Transverse colon (tissue), 4 donors: ENCODE data around the gene GNB1. TPM values are rescaled to one million over a fixed set of nuclear protein-coding genes. Genes with fewer than 3 reads are reported as not detected.

ENCODE experiments used
- DNase-seq: peaks from one replicate; pipeline ENCODE4 v3.0.0-alpha.2; 2019
- H3K27ac ChIP-seq, 4 donors: fragments of 200-600 bp; sonication (generic); 2 replicates each; pipeline ENCODE4 v1.5.1; 2016 to 2018; ENCODE audit warnings: inconsistent platforms in 4 of 4
- H3K27me3 ChIP-seq: fragments of 200-600 bp; sonication (generic); 2 replicates; pipeline ENCODE4 v1.5.1; 2017; ENCODE audit warnings: inconsistent platforms
- H3K36me3 ChIP-seq, 4 donors: fragments of 200-600 bp; sonication (generic); 2 replicates each; pipeline ENCODE4 v1.5.1; 2017 to 2019; ENCODE audit warnings: inconsistent platforms in 4 of 4
- H3K4me1 ChIP-seq, 4 donors: fragments of 200-600 bp; sonication (generic); 2 replicates each; pipeline ENCODE4 v1.5.1; 2017 to 2020; ENCODE audit warnings: inconsistent platforms in 4 of 4
- H3K4me3 ChIP-seq, 4 donors: fragments of 200-600 bp; sonication (generic); 1 replicate in 1 of 4; 2 replicates in 3 of 4; pipeline versions ENCODE4 v1.5.1 to v1.6.1; 2017 to 2019; ENCODE audit warnings: inconsistent platforms in 4 of 4
- H3K9me3 ChIP-seq, 2 donors: fragments of 200-600 bp; sonication (generic); 2 replicates each; pipeline ENCODE4 v1.5.1; 2017 to 2019; ENCODE audit warnings: inconsistent platforms in 2 of 2
- CTCF ChIP-seq, 5 experiments: fragments of 200-600 bp in 3 of 5; fragments of 450-650 bp in 2 of 5; sonication (generic) in 3 of 5; IDR thresholded peaks; 1 replicate in 2 of 5; 2 replicates in 3 of 5; pipeline ENCODE4 v1.5.1; 2016 to 2017; ENCODE audit warnings: antibody characterized with exemption in 5 of 5, inconsistent platforms in 3 of 5, mild to moderate bottlenecking in 2 of 5, moderate library complexity in 1 of 5
- EP300 ChIP-seq: sonication (generic); formaldehyde crosslinking; IDR thresholded peaks from one replicate; pipeline ENCODE4 v1.6.1; 2017; ENCODE audit warnings: antibody characterized with exemption, low read depth
- POLR2A ChIP-seq: fragments of 450-650 bp; IDR thresholded peaks from one replicate; pipeline ENCODE4 v1.6.1; 2016; ENCODE audit warnings: antibody characterized with exemption, mild to moderate bottlenecking, moderate library complexity
- POLR2AphosphoS5 ChIP-seq, 3 donors: sonication (generic); formaldehyde crosslinking; IDR thresholded peaks; one replicate each; pipeline ENCODE4 v1.6.1; 2016; ENCODE audit warnings: antibody characterized with exemption in 3 of 3
- WGBS, 2 donors: methylation state at CpG; one replicate each; pipeline ENCODE4 v1.1.5; 2018; ENCODE audit warnings: low coverage in 1 of 2; 5-methylcytosine and 5-hydroxymethylcytosine counted together
- in situ Hi-C, 4 donors: fragments of 200-750 bp; cut with MboI; loops; one replicate each; pipeline versions ENCODE4 v1.15.0 to v1.15.1; 2017; ENCODE audit warnings: low sequenced_read_pairs in 3 of 4, low pct_ligation_motif_present in 1 of 4, low pct_unique_long_range_greater_than_20kb in 1 of 4
- intact Hi-C: fragments of 100-400 bp; cut with DNase I; formaldehyde crosslinking; loops from one replicate; pipeline ENCODE4 v1.15.1; 2023; ENCODE audit warnings: low total_unique reads
- total RNA-seq, 4 donors: library from RNA; depleted of rRNA; stranded (reverse); fragments of >200 nt; gene quantifications; one replicate each; pipeline ENCODE4 v1.1.0, GENCODE V29; 2016

The GNB1 gene
- total RNA-seq, 4 donors from 2014 or later, result 123 to 191 (median 174) TPM

- H3K27ac ChIP-seq, result peak overlapping the region; percentile 93 to 99 (median 97)
- no peaks in the 10 kb centered on the region for H3K9me3 ChIP-seq
- peaks cover 33 to 51% (median 44%) of the 10 kb centered on the region in 4 donors for H3K4me1 ChIP-seq
- DNase-seq, result peak; percentile 87
- in situ Hi-C loops, result loop anchor here in 1 of 4 donors (25.0 kb wide), 1 partner anchor 132 kb away; no protein-coding TSS in a partner anchor
- TF ChIP-seq POLR2AphosphoS5 (IDR thresholded peaks at IDR 0.05) (peak; percentile 17 to 54 (median 49)), CTCF (IDR thresholded peaks at IDR 0.05) (no peak), EP300 (peak; percentile 26), POLR2A (peak; percentile 53)
- no peaks in the 10 kb centered on the region for H3K27me3 ChIP-seq
- no peak overlapping the region for H3K4me3 ChIP-seq
- intact Hi-C loops, result no loop called here
- 18% methylated on average over 14 of the region's 14 CpGs; no CpG with 5 or more reads in 1 of the 2 donors for WGBS, 2 donors
- H3K36me3 ChIP-seq, result no peaks in the 10 kb centered on the region
These were observed 3.6 kb upstream of the GNB1 start for GRCh38 chr1:1894354-1895059.

GRCh38 chr1:1893997-1894353 lies 3.1 kb upstream of the GNB1 start:
- intact Hi-C loops (no loop called here), in situ Hi-C loops (loop anchor here in 1 of 4 donors (25.0 kb wide), 1 partner anchor 132 kb away; no protein-coding TSS in a partner anchor)
- no peak for DNase-seq
- H3K4me3 ChIP-seq, result no peak overlapping the region
- H3K36me3 ChIP-seq, result no peaks in the 10 kb centered on the region
- TF ChIP-seq CTCF (IDR thresholded peaks at IDR 0.05) (no peak), POLR2A (no peak), POLR2AphosphoS5 (IDR thresholded peaks at IDR 0.05) (peak in 1 of 3 donors; percentile 38), EP300 (no peak)
- H3K27ac ChIP-seq, result peak overlapping the region; percentile 93 to 99 (median 97)
- 75% methylated on average over 2 of the region's 2 CpGs; no CpG with 5 or more reads in 1 of the 2 donors for WGBS, 2 donors
- H3K27me3 ChIP-seq, result no peaks in the 10 kb centered on the region
- peaks cover 37 to 56% (median 49%) of the 10 kb centered on the region in 4 donors for H3K4me1 ChIP-seq
- H3K9me3 ChIP-seq, result no peaks in the 10 kb centered on the region

DNA sequence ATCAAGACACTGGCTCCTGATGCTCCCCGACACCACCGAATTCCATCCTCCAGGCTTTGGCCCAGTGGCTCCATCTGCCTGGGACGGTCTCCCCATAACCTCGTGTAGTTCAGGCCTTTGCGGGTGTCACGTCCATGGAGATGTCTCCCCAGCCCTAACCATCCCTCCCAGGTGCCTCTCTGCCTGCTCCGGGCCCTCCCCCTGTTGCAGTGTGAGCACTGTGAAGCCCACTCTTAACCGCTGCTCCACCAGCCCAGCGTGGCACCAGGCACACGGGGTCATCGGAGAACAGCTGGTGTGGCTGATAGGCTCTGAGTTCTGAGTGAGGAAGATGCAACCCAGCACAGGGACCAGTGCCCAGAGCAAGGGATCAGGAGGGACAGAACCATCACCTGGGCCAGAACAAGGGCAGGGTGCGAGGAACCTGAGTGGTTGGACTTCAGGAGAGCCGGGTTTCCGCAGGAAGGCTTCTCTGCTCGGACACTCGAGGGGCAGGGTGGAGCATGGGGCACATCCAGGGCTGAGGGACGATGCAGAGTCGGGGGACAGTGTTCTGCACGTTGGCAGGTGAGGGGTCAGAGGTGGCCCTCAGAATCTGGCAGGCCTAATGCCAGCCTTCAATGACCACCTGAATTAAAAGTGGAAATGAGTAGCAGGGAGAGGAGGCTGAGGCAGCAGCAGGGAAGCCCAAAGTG lies 2.6 kb upstream of the GNB1 start:
- Histone ChIP-seq H3K27me3 (no peaks in the 10 kb centered on the region), H3K36me3 (no peaks in the 10 kb centered on the region), H3K27ac (peak overlapping the region; percentile 93 to 99 (median 97)), H3K4me3 (no peak overlapping the region), H3K9me3 (no peaks in the 10 kb centered on the region), H3K4me1 (peaks cover 42 to 62% (median 55%) of the 10 kb centered on the region in 4 donors)
- intact Hi-C loops (no loop called here), in situ Hi-C loops (loop anchor here in 1 of 4 donors (25.0 kb wide), 1 partner anchor 131 kb away; no protein-coding TSS in a partner anchor)
- TF ChIP-seq POLR2A (no peak), EP300 (no peak), CTCF (IDR thresholded peaks at IDR 0.05) (no peak), POLR2AphosphoS5 (IDR thresholded peaks at IDR 0.05) (no peak)
- DNase-seq, result no peak
- 87 to 89% methylated on average over 9 to 19 of the region's 19 CpGs for WGBS, 2 donors

DNA sequence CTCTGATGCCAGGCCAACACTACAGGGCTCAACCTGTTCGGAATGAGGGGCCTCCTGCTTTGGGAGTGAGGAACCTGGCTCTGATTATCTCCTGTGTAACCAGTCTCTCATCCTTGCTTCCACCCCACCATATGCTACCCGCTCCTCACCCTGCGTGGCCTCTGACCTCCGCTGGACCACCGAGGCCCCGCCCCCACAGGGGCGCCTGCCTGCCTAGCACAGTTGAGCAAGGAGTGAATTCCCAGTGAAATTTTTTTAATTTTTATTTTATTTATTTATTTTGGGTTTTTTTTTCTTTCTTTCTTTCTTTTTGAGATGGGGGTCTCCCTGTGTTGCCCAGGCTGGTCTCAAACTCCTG lies 1.9 kb upstream of the GNB1 start:
- Histone ChIP-seq H3K4me3 (peak overlapping the region in 2 of 4 donors; percentile 88 to 94), H3K9me3 (no peaks in the 10 kb centered on the region), H3K4me1 (peaks cover 46 to 69% (median 61%) of the 10 kb centered on the region in 4 donors), H3K27me3 (no peaks in the 10 kb centered on the region), H3K36me3 (no peaks in the 10 kb centered on the region), H3K27ac (peak overlapping the region; percentile 93 to 99 (median 97))
- TF ChIP-seq POLR2A (no peak), EP300 (no peak), CTCF (IDR thresholded peaks at IDR 0.05) (no peak), POLR2AphosphoS5 (IDR thresholded peaks at IDR 0.05) (no peak)
- 76% methylated on average over 7 of the region's 7 CpGs; no CpG with 5 or more reads in 1 of the 2 donors for WGBS, 2 donors
- DNase-seq, result no peak
- intact Hi-C loops (no loop called here), in situ Hi-C loops (loop anchor here in 1 of 4 donors (25.0 kb wide), 1 partner anchor 130 kb away; no protein-coding TSS in a partner anchor)
